Duodenal mucosa (tissue), 2 donors: ENCODE data around the gene SDS.

Experiments
- H3K27ac ChIP-seq: one replicate; pipeline ENCODE4 v1.7.0; 2013; ENCODE audit warnings: low read depth, low read length
- H3K27me3 ChIP-seq, 2 donors: one replicate each; pipeline ENCODE4 v1.7.0; 2013; ENCODE audit warnings: low read length in 2 of 2, control low read depth in 1 of 2; ENCODE audit not compliant: insufficient read depth in 2 of 2, control insufficient read depth in 1 of 2
- H3K36me3 ChIP-seq, 2 donors: one replicate each; pipeline ENCODE4 v1.7.0; 2013; ENCODE audit warnings: low read length in 2 of 2, control low read depth in 1 of 2; ENCODE audit not compliant: insufficient read depth in 2 of 2, control insufficient read depth in 1 of 2
- H3K4me1 ChIP-seq, 2 donors: one replicate each; pipeline ENCODE4 v1.7.0; 2013; ENCODE audit warnings: low read length in 2 of 2, control low read depth in 1 of 2; ENCODE audit not compliant: insufficient read depth in 2 of 2, control insufficient read depth in 1 of 2
- H3K4me3 ChIP-seq, 2 donors: one replicate each; pipeline ENCODE4 v1.7.0; 2013; ENCODE audit warnings: low read length in 2 of 2, low read depth in 1 of 2
- H3K9ac ChIP-seq, 2 donors: one replicate each; pipeline ENCODE4 v1.7.0; 2013; ENCODE audit warnings: low read length in 2 of 2, low read depth in 1 of 2
- H3K9me3 ChIP-seq, 2 donors: one replicate each; pipeline ENCODE4 v1.7.0; 2013; ENCODE audit warnings: low read length in 2 of 2, control low read depth in 1 of 2; ENCODE audit not compliant: control insufficient read depth in 1 of 2

Gene SDS

DNA sequence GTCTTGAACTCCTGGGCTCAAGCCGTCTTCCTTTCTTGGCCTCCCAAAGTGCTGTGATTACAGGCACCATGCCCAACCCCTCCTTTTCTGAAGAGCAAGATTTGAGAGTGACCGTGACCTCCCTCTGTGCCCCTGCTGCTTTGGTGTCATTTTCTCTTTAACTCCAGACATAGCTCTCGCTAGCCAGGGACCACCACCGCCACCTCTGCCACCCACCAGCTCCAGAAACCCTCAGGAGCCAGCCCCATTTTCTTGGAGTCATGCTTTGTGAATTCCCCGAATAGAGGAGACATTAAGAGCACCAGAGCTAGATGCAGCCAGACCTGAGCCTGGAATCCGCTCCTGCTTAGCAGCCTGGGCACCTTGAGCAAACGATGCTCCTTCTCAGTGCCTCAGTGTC lies 36.6 kb upstream of the SDS start:
- Histone ChIP-seq H3K9ac (no peak overlapping the region), H3K4me3 (no peak overlapping the region), H3K36me3 (peaks cover 0 to 3% of the 10 kb centered on the region in 2 donors), H3K27me3 (no peaks in the 10 kb centered on the region), H3K27ac (no peak overlapping the region), H3K9me3 (no peaks in the 10 kb centered on the region), H3K4me1 (no peaks in the 10 kb centered on the region)

DNA sequence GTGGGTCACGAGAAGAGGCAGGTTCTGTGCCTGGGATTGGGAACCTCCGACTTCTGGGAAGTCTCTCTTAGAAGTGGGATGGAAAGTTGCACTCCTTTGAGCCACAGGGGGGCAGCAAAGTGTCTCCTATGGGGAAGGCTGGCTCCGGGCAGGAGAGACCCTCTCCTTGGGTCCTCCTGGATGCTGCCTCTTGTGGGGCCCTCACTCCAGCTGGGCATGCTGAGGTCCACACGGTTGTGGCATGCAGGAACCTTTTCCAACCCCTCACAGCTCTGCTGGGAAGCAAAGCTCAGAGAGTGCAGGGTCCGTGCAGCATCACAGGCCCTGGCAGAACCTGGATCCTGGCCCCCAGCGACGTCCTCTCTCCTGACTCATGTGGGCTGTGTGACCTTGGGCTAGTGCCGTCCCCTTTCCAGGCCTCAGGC lies 35.9 kb upstream of the SDS start:
- H3K9ac ChIP-seq, result no peak overlapping the region
- no peaks in the 10 kb centered on the region for H3K9me3 ChIP-seq
- H3K4me3 ChIP-seq, result no peak overlapping the region
- no peak overlapping the region for H3K27ac ChIP-seq
- no peaks in the 10 kb centered on the region for H3K27me3 ChIP-seq
- H3K36me3 ChIP-seq, result peaks cover 0 to 3% of the 10 kb centered on the region in 2 donors
- H3K4me1 ChIP-seq, result no peaks in the 10 kb centered on the region

DNA sequence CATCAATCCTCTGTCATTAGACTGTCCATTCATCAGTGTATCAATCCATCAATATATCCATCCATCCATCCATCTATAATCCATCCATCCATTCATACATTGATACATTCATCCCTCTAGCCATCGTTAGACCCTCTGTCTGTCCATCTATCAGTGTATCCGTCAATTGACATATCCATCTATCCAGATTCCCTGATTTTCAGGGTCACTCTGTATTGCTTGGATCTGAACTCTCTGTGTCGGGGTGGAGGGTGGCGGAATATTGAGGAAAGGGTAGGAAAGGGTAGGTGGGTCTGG lies 35.6 kb upstream of the SDS start:
- Histone ChIP-seq H3K36me3 (peaks cover 0 to 3% of the 10 kb centered on the region in 2 donors), H3K4me1 (no peaks in the 10 kb centered on the region), H3K27me3 (no peaks in the 10 kb centered on the region), H3K9ac (no peak overlapping the region), H3K9me3 (no peaks in the 10 kb centered on the region), H3K27ac (no peak overlapping the region), H3K4me3 (no peak overlapping the region)

DNA sequence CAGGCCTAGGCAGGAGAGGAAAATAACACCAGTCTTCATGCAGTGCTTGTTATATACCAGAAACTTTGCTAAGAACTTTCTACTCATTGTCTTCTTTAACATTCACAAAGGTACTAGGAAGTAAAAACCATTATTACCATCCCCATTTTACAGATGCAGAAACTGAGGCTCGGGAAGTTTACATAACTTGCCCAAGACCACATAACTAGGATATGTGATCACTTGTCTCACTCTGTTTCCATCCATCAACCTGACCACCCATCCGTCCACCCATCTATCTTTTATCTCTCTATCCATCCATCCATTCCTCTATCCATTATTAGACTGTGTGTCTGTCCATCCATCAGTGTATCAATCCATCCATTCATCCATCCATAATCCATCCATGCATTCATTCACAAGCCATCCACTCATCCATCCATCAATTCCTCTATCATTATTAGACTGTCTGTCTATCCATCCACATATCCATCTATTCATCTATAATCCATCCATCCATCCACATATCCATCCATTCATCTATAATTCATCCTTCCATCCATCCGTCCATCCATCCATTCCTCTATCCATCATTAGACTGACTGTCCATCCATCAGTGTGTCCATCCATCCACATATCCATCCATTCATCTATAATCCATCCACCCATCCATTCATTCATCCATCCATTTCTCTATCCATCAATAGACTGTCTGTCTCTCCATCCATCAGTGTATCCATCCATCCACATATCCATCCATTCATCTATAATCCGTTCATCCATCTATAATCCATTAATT lies 35.0 kb upstream of the SDS start:
- no peak overlapping the region for H3K9ac ChIP-seq
- no peaks in the 10 kb centered on the region for H3K9me3 ChIP-seq
- H3K27me3 ChIP-seq, result no peaks in the 10 kb centered on the region
- no peaks in the 10 kb centered on the region for H3K4me1 ChIP-seq
- no peak overlapping the region for H3K27ac ChIP-seq
- H3K36me3 ChIP-seq, result peaks cover 0 to 3% of the 10 kb centered on the region in 2 donors
- no peak overlapping the region for H3K4me3 ChIP-seq

DNA sequence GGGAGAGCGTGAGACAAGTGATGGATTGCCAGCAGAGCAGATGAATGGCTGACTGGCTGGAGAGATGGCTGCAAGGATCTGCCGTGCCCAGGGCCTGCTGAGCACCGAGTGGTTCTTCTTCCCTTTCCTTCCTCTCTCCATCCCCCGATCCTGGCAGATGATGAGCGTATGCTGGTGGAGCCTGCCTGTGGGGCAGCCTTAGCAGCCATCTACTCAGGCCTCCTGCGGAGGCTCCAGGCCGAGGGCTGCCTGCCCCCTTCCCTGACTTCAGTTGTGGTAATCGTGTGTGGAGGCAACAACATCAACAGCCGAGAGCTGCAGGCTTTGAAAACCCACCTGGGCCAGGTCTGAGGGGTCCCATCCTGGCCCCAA lies 34.0 kb upstream of the SDS start:
- Histone ChIP-seq H3K27me3 (no peaks in the 10 kb centered on the region), H3K4me3 (no peak overlapping the region), H3K27ac (no peak overlapping the region), H3K36me3 (peaks cover 0 to 3% of the 10 kb centered on the region in 2 donors), H3K9ac (no peak overlapping the region), H3K9me3 (no peaks in the 10 kb centered on the region), H3K4me1 (no peaks in the 10 kb centered on the region)

DNA sequence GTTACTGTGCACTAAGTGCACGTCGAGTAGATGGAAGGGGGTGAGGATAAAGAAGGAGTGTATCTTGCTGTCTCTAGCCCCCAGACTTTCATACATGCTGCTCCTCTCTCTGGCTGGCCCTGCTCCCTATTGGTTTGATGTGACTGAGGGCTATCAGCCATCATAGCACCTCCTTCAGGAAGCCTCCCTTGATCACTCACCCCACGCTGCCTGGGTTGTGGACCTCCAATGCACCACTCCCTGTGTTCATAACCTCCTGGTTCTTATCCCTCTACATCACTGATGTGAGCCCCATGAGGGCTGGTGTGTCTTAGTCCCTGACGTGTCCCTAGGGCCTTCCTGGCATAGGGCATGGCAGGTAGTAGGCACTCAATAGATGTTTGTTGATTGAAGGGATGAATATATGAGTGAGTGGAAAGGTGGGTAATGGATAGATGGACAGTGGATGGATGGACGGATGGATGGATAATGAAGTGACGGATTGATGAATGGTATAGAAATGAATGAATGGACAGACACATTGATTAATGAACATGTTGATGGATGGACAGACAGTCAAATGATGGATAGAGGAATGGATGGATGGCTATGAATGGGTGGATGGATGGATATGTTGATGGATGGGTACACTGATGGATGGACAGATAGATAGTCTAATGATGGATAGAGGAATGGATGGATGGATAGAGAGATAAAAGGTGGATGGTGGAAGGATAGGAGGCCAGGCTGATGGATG lies 33.5 kb upstream of the SDS start:
- Histone ChIP-seq H3K4me3 (no peak overlapping the region), H3K9ac (no peak overlapping the region), H3K27ac (no peak overlapping the region), H3K9me3 (no peaks in the 10 kb centered on the region), H3K4me1 (no peaks in the 10 kb centered on the region), H3K36me3 (peaks cover 0 to 3% of the 10 kb centered on the region in 2 donors), H3K27me3 (no peaks in the 10 kb centered on the region)

DNA sequence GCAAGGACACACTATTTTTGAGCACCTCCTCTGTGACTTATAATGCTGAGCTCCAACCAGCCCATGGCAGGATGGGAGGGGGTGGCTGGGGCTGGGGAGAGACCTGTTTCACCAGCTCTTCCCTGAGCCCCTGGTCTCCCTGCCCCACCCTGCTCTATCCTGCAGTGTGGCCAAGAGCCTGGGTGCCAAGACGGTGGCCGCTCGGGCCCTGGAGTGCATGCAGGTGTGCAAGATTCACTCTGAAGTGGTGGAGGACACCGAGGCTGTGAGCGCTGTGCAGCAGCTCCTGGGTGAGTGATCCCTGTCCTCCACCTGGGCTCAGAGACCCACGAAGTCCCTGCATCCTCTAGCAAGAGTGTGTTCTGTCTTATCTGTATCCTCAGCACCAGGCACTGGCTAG lies 32.9 kb upstream of the SDS start:
- H3K9me3 ChIP-seq, result no peaks in the 10 kb centered on the region
- H3K27ac ChIP-seq, result no peak overlapping the region
- no peak overlapping the region for H3K9ac ChIP-seq
- no peaks in the 10 kb centered on the region for H3K27me3 ChIP-seq
- no peak overlapping the region for H3K4me3 ChIP-seq
- H3K36me3 ChIP-seq, result peaks cover 0 to 3% of the 10 kb centered on the region in 2 donors
- no peaks in the 10 kb centered on the region for H3K4me1 ChIP-seq

DNA sequence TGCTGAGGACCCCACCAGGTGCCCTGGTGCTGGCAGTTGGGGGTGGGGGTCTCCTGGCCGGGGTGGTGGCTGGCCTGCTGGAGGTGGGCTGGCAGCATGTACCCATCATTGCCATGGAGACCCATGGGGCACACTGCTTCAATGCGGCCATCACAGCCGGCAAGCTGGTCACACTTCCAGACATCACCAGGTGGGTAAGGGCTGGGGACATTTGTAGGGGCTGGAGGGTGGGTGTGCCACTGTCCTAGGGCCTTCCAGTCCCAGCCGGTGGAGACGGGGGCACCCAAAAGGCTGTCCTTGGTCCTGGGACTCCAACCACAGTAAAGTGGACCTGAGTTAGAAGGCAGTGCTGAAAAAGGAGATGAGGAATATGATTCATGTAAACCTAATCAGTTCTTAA lies 31.7 kb upstream of the SDS start:
- Histone ChIP-seq H3K4me1 (no peaks in the 10 kb centered on the region), H3K27ac (no peak overlapping the region), H3K9ac (no peak overlapping the region), H3K4me3 (no peak overlapping the region), H3K27me3 (no peaks in the 10 kb centered on the region), H3K9me3 (no peaks in the 10 kb centered on the region), H3K36me3 (peaks cover 0 to 3% of the 10 kb centered on the region in 2 donors)

DNA sequence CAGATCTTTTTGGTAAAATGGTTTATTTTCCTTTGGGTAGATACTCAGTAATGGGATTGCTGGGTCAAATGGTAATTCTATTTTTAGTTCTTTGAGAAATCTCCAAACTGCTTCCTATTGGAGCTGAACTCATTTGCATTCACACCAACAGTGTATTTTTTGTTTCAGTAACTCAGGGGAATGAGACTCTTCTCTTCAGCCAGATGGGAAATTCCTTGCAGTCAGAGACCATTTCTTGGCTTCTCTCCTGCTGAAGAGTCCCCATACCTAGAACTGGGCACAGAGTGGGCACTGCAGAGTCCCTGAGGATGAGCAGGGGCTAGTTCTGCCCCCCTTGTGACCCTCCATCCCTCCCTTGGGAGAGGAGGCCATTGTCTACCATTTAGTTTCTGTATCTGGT lies 29.3 kb upstream of the SDS start:
- Histone ChIP-seq H3K36me3 (peaks cover 0 to under 1% of the 10 kb centered on the region in 2 donors), H3K9me3 (no peaks in the 10 kb centered on the region), H3K4me3 (no peak overlapping the region), H3K9ac (no peak overlapping the region), H3K27me3 (no peaks in the 10 kb centered on the region), H3K27ac (no peak overlapping the region), H3K4me1 (no peaks in the 10 kb centered on the region)

DNA sequence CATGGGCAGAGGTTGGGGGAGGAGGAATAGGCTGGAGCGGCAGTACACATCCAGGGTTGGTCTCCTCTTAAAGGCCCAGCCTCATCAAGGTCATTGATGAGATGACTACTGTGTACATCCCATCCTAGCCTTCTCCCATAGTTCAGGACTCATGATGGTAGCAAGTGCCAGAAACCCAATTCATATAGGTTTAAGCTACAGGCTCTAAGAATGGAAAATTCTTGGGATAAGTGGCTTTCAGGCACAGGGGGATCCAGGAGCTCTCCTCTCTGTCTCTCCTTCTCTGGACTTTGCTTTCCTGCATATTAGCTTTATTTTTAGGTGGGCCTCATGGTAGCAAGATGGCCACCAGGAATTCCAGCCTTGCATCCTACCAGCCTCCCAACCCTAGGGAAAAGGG lies 24.8 kb upstream of the SDS start:
- H3K9me3 ChIP-seq, result no peaks in the 10 kb centered on the region
- no peak overlapping the region for H3K27ac ChIP-seq
- H3K4me1 ChIP-seq, result peaks cover 2 to 3% of the 10 kb centered on the region in 2 donors
- H3K27me3 ChIP-seq, result no peaks in the 10 kb centered on the region
- H3K36me3 ChIP-seq, result no peaks in the 10 kb centered on the region
- H3K9ac ChIP-seq, result no peak overlapping the region
- no peak overlapping the region for H3K4me3 ChIP-seq
